ENCODE measurements around the gene RNF208.
A peak's percentile ranks its signal among the peaks of the same experiment; 100 is the strongest.

The RNF208 gene

GRCh38 chr9:137226338-137227053 lies 4.5 kb upstream of the RNF208 start:
- DNase-seq = no peak

GRCh38 chr9:137225699-137226331 lies 3.8 kb upstream of the RNF208 start:
- DNase-seq = no peak

GRCh38 chr9:137224830-137225694 lies 3.0 kb upstream of the RNF208 start, which contains the start of gene CYSRT1:
Gene CYSRT1, plus strand, starts transcription at chr9:137225174. Its CDS starts 448 bp downstream, at chr9:137225622.
- DNase-seq = no peak

GRCh38 chr9:137223078-137223970 lies 1.3 kb upstream of the RNF208 start:
- DNase-seq = peak; percentile 99

- no peak for DNase-seq
Measured at GRCh38 chr9:137221506-137222111, 431 bp downstream of the RNF208 start.

GRCh38 chr9:137221095-137221505 lies 940 bp downstream of the RNF208 start:
- DNase-seq = no peak

- no peak for DNase-seq
Measured at GRCh38 chr9:137220317-137221094, 1.5 kb downstream of the RNF208 start.

GRCh38 chr9:137219757-137220316 lies 2.2 kb downstream of the RNF208 start:
- DNase-seq = no peak

- peak; percentile 44 for DNase-seq
Measured at GRCh38 chr9:137218754-137219271, 3.2 kb downstream of the RNF208 start.

- DNase-seq = no peak
Measured at GRCh38 chr9:137218212-137218753, 3.8 kb downstream of the RNF208 start.

GRCh38 chr9:137217276-137218211 lies 4.5 kb downstream of the RNF208 start:
- DNase-seq = no peak

GRCh38 chr9:137216188-137216965 lies 5.7 kb downstream of the RNF208 start:
- DNase-seq = no peak

- no peak for DNase-seq
Measured at GRCh38 chr9:137215196-137215986, 6.6 kb downstream of the RNF208 start.

- DNase-seq = no peak
Measured at GRCh38 chr9:137214620-137215019, 7.4 kb downstream of the RNF208 start.

GRCh38 chr9:137213160-137214060 lies 8.6 kb downstream of the RNF208 start:
- DNase-seq = no peak

GRCh38 chr9:137212520-137212919 lies 9.5 kb downstream of the RNF208 start:
- DNase-seq = no peak
